Endothelial cell of umbilical vein (primary cell): ENCODE results near the gene CALML5. TPM values are rescaled to one million over a fixed set of nuclear protein-coding genes. Genes with fewer than 3 reads are reported as not detected.

Experiments
- BruUV-seq: library from RNA; stranded (reverse); fragments of 400-500 nt; replicated peaks from 2 replicates; lab custom pipeline; 2021; lab: Mats Ljungman, UMichigan
- CTCF ChIA-PET: fragments of 300-600, 350-600 bp; sonication (Branson Sonifier 250); formaldehyde crosslinking; loops from one replicate; lab custom pipeline; 2021; ENCODE audit warnings: antibody characterized with exemption, inconsistent platforms; lab: Charles Lee
- POLR2A ChIA-PET: fragments of 300-600, 350-600 bp; sonication (Branson Sonifier 250); formaldehyde crosslinking; loops from one replicate; lab custom pipeline; 2021; ENCODE audit warnings: antibody characterized with exemption, inconsistent platforms; lab: Charles Lee
- DNase-seq: peaks from one replicate; pipeline ENCODE4 v3.0.0-alpha.2; 2011; ENCODE audit warnings: low read depth, low spot score
- FAIRE-seq: peaks from 2 replicates; lab custom pipeline; 2011; peaks lifted over from hg19 to GRCh38; lab: Jason Lieb, UNC
- H2AFZ ChIP-seq: 2 replicates; pipeline ENCODE4 v1.6.0; 2012; ENCODE audit warnings: low read depth, low read length, control low read depth, inconsistent platforms
- H3K27ac ChIP-seq: 2 replicates; pipeline ENCODE4 v1.5.1; 2011; ENCODE audit warnings: low read depth, mild to moderate bottlenecking, control low read depth, low read length, moderate library complexity; ENCODE audit not compliant: insufficient read depth
- H3K27me3 ChIP-seq, 2 experiments: 2 replicates each; pipeline versions ENCODE4 v1.6.0 to v1.6.1; 2011; ENCODE audit warnings: low read length in 2 of 2, mixed read lengths in 1 of 2; ENCODE audit not compliant: control insufficient read depth in 2 of 2, insufficient read depth in 2 of 2
- H3K36me3 ChIP-seq, 2 experiments: 2 replicates in 1 of 2; 3 replicates in 1 of 2; pipeline ENCODE4 v1.5.1; 2011; ENCODE audit warnings: low read length in 2 of 2, mild to moderate bottlenecking in 1 of 2, moderate library complexity in 1 of 2; ENCODE audit not compliant: control insufficient read depth in 2 of 2, insufficient read depth in 2 of 2; ENCODE audit errors: extremely low read depth in 1 of 2
- H3K4me1 ChIP-seq: 3 replicates; pipeline ENCODE4 v1.5.1; 2011; ENCODE audit warnings: mild to moderate bottlenecking, low read length; ENCODE audit not compliant: control insufficient read depth, insufficient read depth; ENCODE audit errors: extremely low read depth
- H3K4me2 ChIP-seq: 2 replicates; pipeline ENCODE4 v1.6.1; 2011; ENCODE audit warnings: low read length, control low read depth, mixed read lengths; ENCODE audit not compliant: insufficient read depth
- H3K4me3 ChIP-seq, 3 experiments: fragments of 200-600 bp in 1 of 3; sonication (generic), shearing (Covaris generic) in 1 of 3; replicated peaks in 1 of 3; 2 replicates each; pipeline ENCODE4 v1.5.1; 2011 to 2016; ENCODE audit warnings: control low read depth in 3 of 3, low read length in 3 of 3, mild to moderate bottlenecking in 2 of 3, inconsistent platforms in 1 of 3, low read depth in 1 of 3, moderate library complexity in 1 of 3; ENCODE audit not compliant: insufficient read depth in 1 of 3
- H3K79me2 ChIP-seq: 2 replicates; pipeline ENCODE4 v1.6.0; 2012; ENCODE audit warnings: low read length, inconsistent platforms; ENCODE audit not compliant: control insufficient read depth, insufficient read depth
- H3K9ac ChIP-seq: replicated peaks from 2 replicates; pipeline ENCODE3; 2011; ENCODE audit warnings: low read length, control low read depth; ENCODE audit not compliant: insufficient read depth; ENCODE audit errors: extremely low read depth
- H3K9me1 ChIP-seq: replicated peaks from 3 replicates; pipeline ENCODE4 v1.6.0; 2011; ENCODE audit warnings: mild to moderate bottlenecking, low read length; ENCODE audit not compliant: control insufficient read depth, insufficient read depth; ENCODE audit errors: extremely low read depth
- H3K9me3 ChIP-seq: replicated peaks from 2 replicates; pipeline ENCODE4 v1.5.1; 2012; ENCODE audit warnings: low read length, inconsistent platforms; ENCODE audit not compliant: control insufficient read depth, insufficient read depth
- H4K20me1 ChIP-seq: replicated peaks from 2 replicates; pipeline ENCODE3; 2011; ENCODE audit warnings: mild to moderate bottlenecking, low read length; ENCODE audit not compliant: control insufficient read depth, insufficient read depth; ENCODE audit errors: extremely low read depth
- EZH2 ChIP-seq: IDR thresholded peaks from 2 replicates; pipeline ENCODE4 v1.6.1; 2012; ENCODE audit warnings: borderline replicate concordance, low read depth, mild to moderate bottlenecking, moderate library complexity, low read length, inconsistent platforms; ENCODE audit not compliant: severe bottlenecking
- FOS ChIP-seq: IDR thresholded peaks from 2 replicates; pipeline ENCODE4 v1.6.1; 2011; ENCODE audit warnings: mild to moderate bottlenecking, low read length, moderate library complexity, borderline replicate concordance; ENCODE audit not compliant: insufficient read depth
- GATA2 ChIP-seq: IDR thresholded peaks from 2 replicates; pipeline ENCODE4 v1.7.0; 2011; ENCODE audit warnings: low read depth, mild to moderate bottlenecking, moderate library complexity, mixed read lengths, low read length; ENCODE audit not compliant: insufficient read length, insufficient read depth
- JUN ChIP-seq: IDR thresholded peaks from 2 replicates; pipeline ENCODE4 v1.6.1; 2011; ENCODE audit warnings: borderline replicate concordance, low read depth; ENCODE audit not compliant: insufficient read length, insufficient read depth
- MYC ChIP-seq: IDR thresholded peaks from one replicate; pipeline ENCODE4 v1.6.1; 2011; ENCODE audit warnings: mild to moderate bottlenecking, low read depth, low read length
- POLR2A ChIP-seq: IDR thresholded peaks from 2 replicates; pipeline ENCODE4 v1.6.1; 2012; ENCODE audit warnings: low read depth, mild to moderate bottlenecking, control low read depth, low read length
- POLR2AphosphoS5 ChIP-seq: IDR thresholded peaks from 2 replicates; pipeline ENCODE4 v1.6.1; 2012; ENCODE audit warnings: low read depth, mild to moderate bottlenecking, control low read depth, low read length, moderate library complexity; ENCODE audit not compliant: insufficient read depth
- dilution Hi-C: fragments of 300-500 bp; cut with MboI; formaldehyde crosslinking; loops from one replicate; pipeline ENCODE4 v1.15.0; 2019; ENCODE audit warnings: low sequenced_read_pairs; ENCODE audit not compliant: extremely low pct_ligation_motif_present
- intact Hi-C: fragments of 100-400 bp; cut with micrococcal nuclease; formaldehyde crosslinking; loops from one replicate; pipeline ENCODE4 v1.10.0; 2022
- polyA plus RNA-seq, 4 experiments: library from polyadenylated mRNA; depleted of rRNA in 3 of 4; stranded (reverse) in 3 of 4; unstranded in 1 of 4; fragments of >200 nt; gene quantifications; 2 replicates each; pipeline versions ENCODE4 v1.2.1 to v1.2.3, GENCODE V29; 2011 to 2012; ENCODE audit warnings: missing spikeins in 1 of 4
- total RNA-seq: library from RNA; stranded (reverse); gene quantifications from 2 replicates; pipeline ENCODE4 v1.2.3, GENCODE V29; 2021
- TF ChIP-seq, protein P1 (sequence below): IDR thresholded peaks from 2 replicates; pipeline ENCODE4 v1.6.1; 2011; ENCODE audit not compliant: insufficient read depth, insufficient read length
- TF ChIP-seq, protein P2 (sequence below), 2 donors: IDR thresholded peaks; 1 replicate in 1 of 2; 2 replicates in 1 of 2; pipeline ENCODE4 v1.5.1; 2011; ENCODE audit warnings: low read length in 2 of 2, mild to moderate bottlenecking in 2 of 2, moderate library complexity in 2 of 2, control low read depth in 1 of 2, inconsistent platforms in 1 of 2, low read depth in 1 of 2; ENCODE audit not compliant: insufficient read depth in 1 of 2; ENCODE audit errors: extremely low read depth in 1 of 2

The CALML5 gene
- total and polyA plus RNA-seq, 2 donors (not counting 3 experiments of a cell fraction or from before 2014, with no cell fraction given): not detected

DNA sequence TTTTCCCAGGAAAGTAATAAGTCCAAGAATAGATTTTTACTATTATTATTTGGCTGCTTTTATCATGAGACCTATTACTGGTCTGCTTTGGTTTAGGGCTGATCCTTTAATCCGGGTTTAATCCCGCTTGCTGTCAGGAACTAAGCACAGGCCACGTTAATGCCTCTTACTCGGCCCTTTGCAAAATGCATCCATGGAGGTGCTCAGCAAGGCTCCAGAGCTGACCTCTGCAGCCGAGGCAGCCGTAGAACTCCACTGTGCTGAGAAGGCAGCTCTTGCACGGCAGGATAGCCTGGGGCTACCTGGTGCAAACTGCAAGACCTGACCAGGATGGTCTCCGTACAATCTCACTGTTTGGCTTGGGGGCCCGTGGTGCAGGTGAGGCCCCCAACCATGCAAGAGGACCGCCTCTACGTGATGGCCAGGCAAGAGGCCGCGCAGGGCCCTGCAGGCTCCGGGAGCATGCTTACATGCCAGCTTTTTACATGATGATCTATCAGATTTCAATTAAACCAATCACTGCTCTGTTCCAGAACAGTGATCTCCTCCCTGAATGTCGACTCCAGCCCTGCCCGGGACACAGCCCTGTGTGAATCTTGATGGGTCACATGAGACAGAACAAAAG, 15.0 kb upstream of the CALML5 start:
- DNase-seq (no peak), FAIRE-seq (no peak)
- H2AFZ ChIP-seq: no peak overlapping the region
- CTCF ChIA-PET: interaction anchor here (1.1 to 1.2 kb wide), 3 partner anchors 11 to 40 kb away, joined by 3 to 5 read pairs (median 3); no protein-coding TSS in a partner anchor
- POLR2A ChIA-PET: no interaction called here
- TF ChIP-seq FOS (no peak), POLR2AphosphoS5 (no peak), POLR2A (no peak), EZH2 (no peak), MYC (no peak), JUN (no peak), GATA2 (no peak)
- TF ChIP-seq, protein P1, sequence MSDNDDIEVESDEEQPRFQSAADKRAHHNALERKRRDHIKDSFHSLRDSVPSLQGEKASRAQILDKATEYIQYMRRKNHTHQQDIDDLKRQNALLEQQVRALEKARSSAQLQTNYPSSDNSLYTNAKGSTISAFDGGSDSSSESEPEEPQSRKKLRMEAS: no peak
- TF ChIP-seq, protein P2, sequence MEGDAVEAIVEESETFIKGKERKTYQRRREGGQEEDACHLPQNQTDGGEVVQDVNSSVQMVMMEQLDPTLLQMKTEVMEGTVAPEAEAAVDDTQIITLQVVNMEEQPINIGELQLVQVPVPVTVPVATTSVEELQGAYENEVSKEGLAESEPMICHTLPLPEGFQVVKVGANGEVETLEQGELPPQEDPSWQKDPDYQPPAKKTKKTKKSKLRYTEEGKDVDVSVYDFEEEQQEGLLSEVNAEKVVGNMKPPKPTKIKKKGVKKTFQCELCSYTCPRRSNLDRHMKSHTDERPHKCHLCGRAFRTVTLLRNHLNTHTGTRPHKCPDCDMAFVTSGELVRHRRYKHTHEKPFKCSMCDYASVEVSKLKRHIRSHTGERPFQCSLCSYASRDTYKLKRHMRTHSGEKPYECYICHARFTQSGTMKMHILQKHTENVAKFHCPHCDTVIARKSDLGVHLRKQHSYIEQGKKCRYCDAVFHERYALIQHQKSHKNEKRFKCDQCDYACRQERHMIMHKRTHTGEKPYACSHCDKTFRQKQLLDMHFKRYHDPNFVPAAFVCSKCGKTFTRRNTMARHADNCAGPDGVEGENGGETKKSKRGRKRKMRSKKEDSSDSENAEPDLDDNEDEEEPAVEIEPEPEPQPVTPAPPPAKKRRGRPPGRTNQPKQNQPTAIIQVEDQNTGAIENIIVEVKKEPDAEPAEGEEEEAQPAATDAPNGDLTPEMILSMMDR (IDR thresholded peaks at IDR 0.05; ENCODE audit: extremely low read depth in 1 of 2, insufficient read depth in 1 of 2, low read depth in 1 of 2, low read length in 2 of 2): no peak
- BruUV-seq: no TSS peak
- H3K9ac ChIP-seq: no peak overlapping the region
- no peak overlapping the region for H3K27ac ChIP-seq
- H3K9me3 ChIP-seq: no peaks in the 10 kb centered on the region
- no peaks in the 10 kb centered on the region for H3K36me3 ChIP-seq
- H3K79me2 ChIP-seq: no peaks in the 10 kb centered on the region
- peaks cover 4 to 14% of the 10 kb centered on the region in 2 experiments for H3K27me3 ChIP-seq
- dilution Hi-C loops: no loop called here
- H3K9me1 ChIP-seq: no peaks in the 10 kb centered on the region
- no peaks in the 10 kb centered on the region for H4K20me1 ChIP-seq
- H3K4me3 ChIP-seq: no peak overlapping the region
- no peak overlapping the region for H3K4me2 ChIP-seq
- H3K4me1 ChIP-seq: no peaks in the 10 kb centered on the region
- intact Hi-C loops: no loop called here
